ENCODE results near the gene DTX3. TPM values are rescaled to one million over a fixed set of nuclear protein-coding genes. Genes with fewer than 3 reads are reported as not detected.
A peak's percentile ranks its signal among the peaks of the same experiment; 100 is the strongest.

Gene DTX3
- total and polyA plus RNA-seq, 2 of the 13 experiments (the other 11 are each of a cell fraction or from before 2014, with no cell fraction given) = 9.0 to 27.2 TPM

- TF ChIP-seq ESRRA (CRISPR knock-in tag; IDR thresholded peaks at IDR 0.05; ENCODE audit: low read depth) (peak; percentile 68), ZNF644 (CRISPR knock-in tag; IDR thresholded peaks at IDR 0.05; ENCODE audit: low read depth) (peak; percentile 47; the same call in 1 of the 2 replicates), TBX2 (CRISPR knock-in tag; IDR thresholded peaks at IDR 0.05; ENCODE audit: borderline replicate concordance) (peak; percentile 96), ZNF256 (CRISPR knock-in tag; conservative IDR thresholded peaks at IDR 0.05) (no peak), YY1 (IDR thresholded peaks at IDR 0.05; ENCODE audit: insufficient read depth, insufficient replicate concordance, low read depth, low read length) (peak; percentile 31), HNRNPLL (IDR thresholded peaks at IDR 0.05; ENCODE audit: low read depth, low read length, poor library complexity, severe bottlenecking) (no peak), SKIL (CRISPR knock-in tag; IDR thresholded peaks at IDR 0.05; ENCODE audit: borderline replicate concordance) (no peak), SNAPC2 (CRISPR knock-in tag; IDR thresholded peaks at IDR 0.05) (0 out of 2 replicates have a peak, but pooled peaks have one; percentile 63), EHMT2 (IDR thresholded peaks at IDR 0.05; ENCODE audit: borderline replicate concordance, low read depth, low read length) (no peak), ZFY (CRISPR knock-in tag; IDR thresholded peaks at IDR 0.05) (peak; percentile 89), USF2 (IDR thresholded peaks at IDR 0.05; ENCODE audit: low read depth, low read length) (no peak), USF2 (CRISPR knock-in tag; IDR thresholded peaks at IDR 0.05; ENCODE audit: borderline replicate concordance) (peak; percentile 31; the same call in 1 of the 2 replicates), SCMH1 (CRISPR knock-in tag; IDR thresholded peaks at IDR 0.05; ENCODE audit: borderline replicate concordance) (no peak), MAX (IDR thresholded peaks at IDR 0.05) (peak; percentile 69), FOXP1 (IDR thresholded peaks at IDR 0.05) (no peak), FOXP1 (CRISPR knock-in tag; IDR thresholded peaks at IDR 0.05) (peak; percentile 51; the same call in 1 of the 2 replicates), ZFP90 (CRISPR knock-in tag; IDR thresholded peaks at IDR 0.05; ENCODE audit: borderline replicate concordance) (0 out of 2 replicates have a peak, but pooled peaks have one; percentile 46), CREBL2 (CRISPR knock-in tag; IDR thresholded peaks at IDR 0.05; ENCODE audit: borderline replicate concordance) (no peak), FUBP1 (CRISPR knock-in tag; IDR thresholded peaks at IDR 0.05; ENCODE audit: borderline replicate concordance) (no peak), DMTF1 (CRISPR knock-in tag; IDR thresholded peaks at IDR 0.05) (no peak)
Measured at GRCh38 chr12:57575771-57576612, 28.6 kb upstream of the DTX3 start (continued).

Measured in HepG2 (cell line).